ENCODE measurements around the gene ABCE1.

ABCE1 gene

DNA sequence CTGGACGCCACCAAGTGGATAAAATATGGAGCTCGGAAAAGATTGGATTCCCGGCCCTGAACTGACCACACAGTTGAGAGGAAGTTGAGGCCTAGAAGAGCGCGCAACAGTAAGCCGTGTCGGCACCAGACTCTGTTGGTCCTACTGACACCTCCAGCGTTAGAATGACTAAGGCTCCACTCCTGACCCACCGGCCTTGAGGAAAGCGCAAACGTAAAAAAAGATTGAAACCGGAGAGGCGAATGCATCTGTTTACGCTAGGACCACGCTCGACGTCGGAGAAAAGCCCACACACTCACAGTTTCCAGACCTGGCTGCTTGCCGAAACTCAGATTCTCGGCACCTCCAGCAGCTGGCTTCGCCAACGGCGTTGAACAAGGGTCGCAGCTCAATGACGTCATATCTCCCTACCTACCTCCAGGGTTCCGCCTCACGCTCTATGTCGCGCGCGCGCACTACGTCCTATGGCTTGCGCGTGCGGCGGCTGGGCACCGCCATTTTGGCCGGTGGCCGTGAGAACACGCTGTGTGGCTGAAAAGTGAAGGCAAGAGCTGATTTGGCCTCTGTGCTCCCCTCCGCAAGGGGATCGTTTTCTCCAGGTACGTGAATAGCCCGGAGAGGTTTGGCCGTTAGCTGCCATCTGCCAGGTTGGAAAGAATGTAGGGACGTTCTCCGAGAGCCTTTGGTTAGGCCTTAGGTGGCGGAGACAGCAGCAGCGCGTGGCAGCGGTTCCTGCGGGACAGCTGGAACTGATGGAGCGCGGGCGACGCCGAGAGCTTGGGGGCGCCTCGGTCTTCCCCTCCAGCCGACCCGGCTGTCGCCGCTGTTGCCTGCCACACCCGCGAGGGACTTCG lies at the start of gene ABCE1, which contains the start of gene ANAPC10:
TSS of gene ABCE1 (plus strand) at position 491 of the 854 bp plus-strand sequence. CDS start 6,102 bp downstream, outside the sequence.
TSS of gene ANAPC10 (minus strand) at position 376 of the 854 bp plus-strand sequence. CDS start 2,097 bp downstream, outside the sequence.
- DNase-seq: peak; percentile 93 to 96

DNA sequence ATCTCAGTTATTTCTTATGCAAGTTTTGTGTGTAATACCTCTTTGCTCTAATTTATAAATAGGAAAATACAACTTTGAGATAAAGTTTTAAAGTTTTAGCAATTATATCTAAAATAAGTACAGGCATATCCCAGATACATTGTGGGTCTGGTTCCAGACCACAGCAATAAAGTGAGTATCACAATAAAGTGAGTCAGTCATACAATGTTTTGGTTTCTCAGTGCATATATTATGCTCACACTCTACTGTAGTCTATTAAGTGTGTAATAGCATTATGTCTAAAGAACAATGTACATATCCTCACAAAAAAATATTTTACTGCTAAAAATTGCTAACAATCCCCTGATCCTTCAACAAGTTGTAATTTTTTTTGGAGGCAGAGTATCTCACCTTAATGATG lies 49.3 kb upstream of the ABCE1 start:
- DNase-seq: no peak

DNA sequence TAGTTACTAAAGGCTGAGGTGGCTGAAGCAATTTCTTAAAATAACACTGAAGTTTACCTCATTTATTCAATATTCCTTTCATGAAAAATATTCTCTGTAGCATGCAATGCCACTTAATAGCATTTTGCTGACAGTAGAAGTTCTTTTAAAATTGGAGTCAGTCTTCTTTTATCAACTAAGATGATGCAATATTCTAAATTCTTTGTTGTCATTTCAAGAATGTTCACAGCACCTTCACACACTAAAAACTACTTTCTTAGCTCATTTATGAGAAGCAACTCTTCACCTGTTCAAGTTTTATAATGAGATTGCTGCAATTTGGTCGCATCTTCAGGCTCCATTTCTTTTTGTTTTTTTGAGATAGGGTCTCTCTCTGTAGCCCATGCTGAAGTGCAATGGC lies 48.9 kb upstream of the ABCE1 start:
- DNase-seq: no peak

DNA sequence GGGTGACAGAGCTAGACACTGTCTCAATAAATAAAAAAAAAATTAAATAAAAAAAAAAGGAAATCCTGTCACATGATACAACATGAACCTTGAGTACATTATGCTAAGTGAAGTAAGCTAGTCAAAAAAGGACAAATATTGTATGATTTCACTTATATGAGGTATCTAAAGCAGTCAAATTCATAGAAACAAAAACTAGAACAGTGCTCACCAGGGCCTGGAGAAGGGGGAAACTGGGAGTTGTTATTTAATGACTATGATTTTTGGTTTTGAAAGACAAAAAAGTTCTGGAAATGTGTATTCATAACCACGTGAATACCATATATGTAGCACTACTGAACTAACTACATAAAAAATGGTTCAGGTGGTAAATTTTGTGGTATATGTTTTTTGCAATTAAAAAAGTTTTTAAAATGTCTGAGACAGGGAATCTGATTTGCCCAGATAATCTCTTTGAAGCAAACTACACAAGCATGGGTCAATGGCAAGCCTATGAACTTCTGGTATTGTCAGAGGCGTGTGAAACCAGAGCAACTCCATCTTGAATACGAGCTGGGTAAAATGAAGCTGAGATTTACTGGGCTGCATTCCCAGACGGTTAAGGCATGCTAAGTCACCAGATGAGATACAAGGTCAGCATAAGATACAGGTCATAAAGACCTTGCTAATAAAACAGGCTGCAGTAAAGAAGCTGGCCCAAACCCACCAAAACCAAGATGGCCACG lies 42.4 kb upstream of the ABCE1 start:
- no peak for DNase-seq

DNA sequence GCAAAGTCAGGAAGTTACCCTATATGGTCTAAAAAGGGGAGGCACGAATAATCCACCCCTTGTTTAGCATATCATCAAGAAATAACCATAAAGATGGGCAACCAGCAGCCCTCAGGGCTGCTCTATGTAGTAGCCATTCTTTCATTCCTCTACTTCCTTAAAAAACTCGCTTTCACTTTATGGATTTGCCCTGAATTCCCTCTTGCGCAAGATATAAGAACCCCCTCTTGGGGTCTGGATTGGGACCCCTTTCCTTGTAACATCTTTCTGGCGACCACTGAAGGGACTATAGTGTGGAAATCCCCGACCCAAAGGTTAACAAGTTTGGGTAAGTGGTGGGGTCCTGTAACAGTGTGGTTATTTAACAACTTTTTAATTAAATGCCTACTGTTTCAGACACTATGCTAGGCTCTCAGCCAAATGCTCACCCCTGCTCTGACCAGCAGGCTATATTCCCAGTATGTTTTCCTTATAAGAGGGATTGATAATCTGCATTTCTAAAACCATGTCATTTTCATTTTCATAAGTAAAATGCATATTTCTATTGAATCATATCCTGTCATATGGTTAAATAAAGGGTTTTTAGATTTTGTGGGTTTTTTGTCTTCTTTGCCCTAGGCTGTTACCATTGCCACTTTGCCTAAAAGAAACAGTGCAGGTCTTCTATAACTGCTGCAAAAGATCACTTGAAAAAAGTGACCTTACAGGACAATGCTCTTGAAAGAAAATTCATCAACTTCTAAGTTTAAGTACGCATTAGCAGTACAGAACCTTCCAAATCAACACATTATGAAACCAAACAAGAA lies 41.6 kb upstream of the ABCE1 start:
- DNase-seq: no peak

DNA sequence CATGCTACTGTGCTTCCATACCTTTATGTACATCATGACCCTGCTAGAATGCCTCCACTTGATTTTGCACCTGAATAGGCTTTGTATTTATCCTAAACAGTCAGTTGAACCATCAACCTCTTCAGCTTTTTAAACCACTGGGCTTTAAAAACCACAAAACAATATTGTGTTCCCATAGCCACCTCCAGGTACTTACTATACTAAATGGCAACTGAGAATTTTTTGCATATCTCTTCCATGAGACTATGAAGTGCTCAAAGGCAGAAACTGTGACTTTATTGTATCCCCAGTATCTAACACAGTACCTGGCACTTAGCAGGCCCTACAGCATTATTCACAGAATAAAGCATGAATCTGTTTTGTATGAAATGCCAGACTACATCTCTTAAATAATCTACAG lies 39.9 kb upstream of the ABCE1 start:
- DNase-seq: no peak

DNA sequence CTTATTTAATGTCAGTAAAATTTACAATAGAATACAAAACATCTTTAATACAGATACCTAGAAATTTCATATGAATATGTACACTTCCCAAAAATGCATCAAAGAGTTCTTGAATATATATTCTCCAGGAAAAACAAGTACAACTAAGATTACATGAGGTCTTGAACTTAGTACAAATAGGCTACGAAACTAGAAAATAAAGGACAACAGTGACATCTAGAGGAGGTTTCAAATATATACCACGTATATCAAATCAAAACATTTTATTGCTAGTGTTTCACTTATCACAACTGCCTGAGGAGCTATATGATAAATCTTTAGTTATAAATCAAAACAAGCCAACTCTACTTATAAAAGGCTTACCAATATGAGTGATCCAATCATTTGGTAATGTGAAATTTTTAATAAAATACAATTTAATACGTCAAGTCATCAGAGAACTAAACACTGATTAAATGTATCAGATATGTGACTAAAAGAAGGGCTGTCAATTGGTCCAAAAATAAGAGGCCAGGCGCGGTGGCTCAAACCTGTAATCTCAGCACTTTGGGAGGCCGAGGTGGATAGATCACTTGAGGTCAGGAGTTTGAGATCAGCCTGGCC lies 36.7 kb upstream of the ABCE1 start:
- DNase-seq: peak; percentile 73 to 74

DNA sequence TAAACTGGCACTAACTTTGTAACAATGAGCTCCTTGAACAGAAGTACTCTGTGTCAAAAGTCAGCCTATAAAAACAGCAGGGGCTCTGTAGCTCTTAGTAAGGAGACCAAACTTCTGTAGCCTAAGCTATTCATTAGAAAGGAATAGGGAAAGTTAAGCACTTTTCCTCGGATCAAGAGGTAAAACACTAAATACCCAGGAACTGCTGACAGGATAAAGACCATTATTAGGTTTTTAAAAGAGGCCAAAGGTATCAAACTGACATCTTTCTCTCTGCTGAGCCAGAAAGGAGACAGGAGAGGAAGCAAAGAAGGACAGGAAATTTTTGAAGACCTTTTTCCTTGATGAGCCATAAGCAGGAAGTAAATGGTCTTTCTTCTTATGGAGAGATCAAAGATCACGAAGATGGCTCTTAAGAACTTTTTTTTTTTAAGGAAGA lies 32.0 kb upstream of the ABCE1 start:
- DNase-seq: no peak

DNA sequence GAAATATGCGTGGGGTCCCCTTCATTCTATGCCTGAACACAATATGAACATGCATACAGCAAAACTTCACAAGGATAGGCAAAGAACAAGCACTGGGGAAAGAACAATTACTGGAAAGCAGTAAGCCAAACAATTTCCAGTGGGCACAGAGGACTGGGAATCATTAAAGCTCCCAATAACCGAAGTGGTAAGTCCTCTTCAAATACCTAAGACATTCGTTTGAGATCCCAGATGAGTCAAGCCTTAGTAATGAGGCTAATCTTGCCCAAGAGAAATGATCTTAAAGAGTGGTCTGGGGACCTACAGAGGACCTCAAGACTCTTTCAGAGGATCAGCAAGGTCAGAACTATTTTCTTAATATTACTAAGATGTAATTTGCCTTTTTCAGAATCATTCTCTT lies 28.8 kb upstream of the ABCE1 start:
- no peak for DNase-seq

DNA sequence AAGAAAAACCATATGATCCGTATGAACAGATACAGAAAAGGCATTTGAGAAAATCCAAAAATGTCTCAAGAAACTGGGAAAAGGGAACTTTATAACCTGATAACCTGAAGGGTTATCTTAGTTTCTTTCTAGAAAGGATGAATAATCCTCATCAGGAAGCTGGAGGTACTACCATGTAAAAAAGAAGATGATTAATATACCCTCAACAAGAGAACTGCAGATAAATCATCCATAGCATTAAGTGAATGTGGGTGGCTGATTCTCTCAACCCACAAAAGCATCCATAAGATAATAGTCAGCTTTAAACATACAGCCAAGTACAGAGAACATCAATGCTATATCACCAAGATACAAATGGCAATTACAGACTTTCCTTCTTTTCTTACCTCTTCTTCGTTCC lies 26.6 kb upstream of the ABCE1 start:
- DNase-seq: no peak

DNA sequence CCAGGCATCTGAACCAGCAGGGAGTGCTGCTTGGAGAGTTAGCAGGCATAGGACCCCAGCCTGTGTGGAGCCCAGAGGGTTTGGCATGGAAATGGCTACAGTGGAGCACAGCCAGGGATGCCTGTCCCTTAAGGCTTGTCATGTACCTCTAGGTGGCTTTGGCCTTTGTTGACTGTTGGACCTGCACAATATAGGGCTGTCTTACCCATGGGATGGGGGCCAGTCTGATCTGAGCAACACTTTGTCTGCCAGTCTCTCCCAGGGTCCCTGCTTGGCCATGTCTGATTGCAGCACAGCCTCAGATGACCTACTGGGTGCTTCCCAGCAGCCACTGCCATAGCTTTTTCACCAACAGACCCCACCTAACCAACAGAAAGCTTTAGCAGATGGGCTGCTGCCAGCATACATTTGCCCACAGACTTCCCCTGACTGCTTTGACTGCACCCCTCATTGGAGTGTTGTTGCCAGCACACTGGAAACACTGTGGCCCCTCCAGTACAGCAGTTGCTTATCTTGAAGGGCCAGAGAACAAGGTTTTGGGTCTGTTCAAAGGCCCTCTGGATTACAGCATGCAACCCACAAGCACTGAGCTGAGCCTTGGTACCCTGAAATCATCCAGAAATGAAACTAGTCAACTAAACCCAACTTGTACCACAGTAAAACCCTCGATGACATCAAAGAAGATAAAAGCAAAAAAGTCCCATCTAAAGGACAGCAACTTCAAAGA lies 22.2 kb upstream of the ABCE1 start:
- DNase-seq: no peak

DNA sequence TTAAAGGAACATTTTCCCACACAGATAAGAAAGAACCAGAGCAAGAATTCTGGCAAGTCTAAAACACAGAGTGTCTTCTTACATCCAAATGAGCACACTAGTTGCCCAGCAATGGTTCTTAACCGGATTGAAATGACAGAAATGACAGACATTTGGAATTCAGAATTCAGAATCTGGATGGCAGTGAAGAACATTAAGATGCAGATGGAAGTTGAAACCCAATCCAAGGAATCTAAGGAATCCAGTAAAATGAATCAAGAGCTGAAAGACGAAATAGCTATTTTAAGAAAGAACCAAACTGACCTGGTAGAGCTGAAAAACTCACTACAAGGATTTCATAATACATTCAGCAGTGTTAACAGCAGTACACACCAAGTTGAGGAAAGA lies 21.6 kb upstream of the ABCE1 start:
- no peak for DNase-seq

DNA sequence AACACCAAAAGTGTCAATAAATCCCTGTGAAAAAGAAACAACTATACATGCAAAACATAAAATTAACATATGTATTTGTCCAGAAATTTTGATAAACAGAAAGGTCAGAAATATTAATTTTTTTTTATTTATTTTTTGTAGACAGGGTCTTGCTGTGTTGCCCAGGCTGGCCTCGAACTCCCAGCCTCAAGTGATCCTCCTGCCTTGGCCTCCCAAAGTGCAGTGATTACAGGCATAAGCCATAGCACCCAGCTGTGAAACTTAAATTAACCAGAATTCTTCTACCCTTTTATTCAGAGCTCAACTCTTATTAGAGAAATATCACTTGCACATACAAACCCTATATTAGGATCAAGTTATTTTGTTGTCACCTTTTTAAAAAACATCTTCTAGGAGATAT lies 16.4 kb upstream of the ABCE1 start:
- no peak for DNase-seq

DNA sequence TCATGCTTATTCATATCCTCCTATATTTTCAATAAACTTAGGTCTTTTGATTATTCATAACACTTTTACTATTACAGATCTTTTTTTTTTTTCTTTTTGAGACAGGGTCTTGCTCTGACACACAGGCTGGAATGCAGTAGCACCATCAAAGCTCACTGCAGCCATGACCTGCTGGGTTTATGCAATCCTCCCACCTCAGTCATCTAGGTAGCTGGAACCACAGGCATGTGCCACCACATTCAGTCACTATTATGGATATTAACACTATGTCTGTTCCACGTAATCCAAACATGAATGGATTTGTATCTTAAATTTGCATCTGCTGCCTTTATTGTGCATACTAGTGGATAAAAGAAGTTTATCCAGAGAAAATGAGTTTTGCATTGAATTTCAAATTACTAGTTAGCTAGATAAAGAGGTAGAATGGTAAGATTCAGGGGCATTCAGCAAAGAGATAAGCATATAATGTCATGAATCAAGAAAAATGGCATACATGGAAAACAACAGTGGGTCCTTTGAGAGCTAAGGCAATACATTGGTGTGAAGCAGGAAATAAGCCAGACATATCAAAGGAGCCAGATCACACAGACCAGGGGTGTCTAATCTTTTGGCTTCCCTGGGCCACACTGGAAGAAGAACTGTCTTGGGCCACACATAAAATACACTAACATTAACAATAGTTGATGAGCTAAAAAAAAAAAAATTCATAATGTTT lies 14.1 kb upstream of the ABCE1 start:
- no peak for DNase-seq

DNA sequence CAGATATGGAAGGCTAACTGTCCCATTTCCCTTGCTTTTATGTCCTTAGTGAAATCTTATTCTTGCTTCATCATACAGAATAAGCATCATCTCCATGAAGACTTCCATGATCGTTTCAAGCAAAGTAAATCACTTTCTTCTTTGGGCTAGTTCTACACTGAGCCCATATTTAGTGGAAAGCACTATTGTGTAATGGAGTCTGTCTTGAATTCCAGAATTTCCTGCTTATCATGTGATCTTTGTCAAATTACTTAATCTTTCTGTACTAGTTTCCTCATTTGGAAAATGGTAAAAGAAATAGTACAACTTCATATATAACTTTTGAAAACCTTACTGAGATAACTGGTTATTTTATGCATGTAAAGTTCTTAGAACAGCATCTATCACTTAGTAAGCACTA lies 7.7 kb upstream of the ABCE1 start:
- DNase-seq: no peak

DNA sequence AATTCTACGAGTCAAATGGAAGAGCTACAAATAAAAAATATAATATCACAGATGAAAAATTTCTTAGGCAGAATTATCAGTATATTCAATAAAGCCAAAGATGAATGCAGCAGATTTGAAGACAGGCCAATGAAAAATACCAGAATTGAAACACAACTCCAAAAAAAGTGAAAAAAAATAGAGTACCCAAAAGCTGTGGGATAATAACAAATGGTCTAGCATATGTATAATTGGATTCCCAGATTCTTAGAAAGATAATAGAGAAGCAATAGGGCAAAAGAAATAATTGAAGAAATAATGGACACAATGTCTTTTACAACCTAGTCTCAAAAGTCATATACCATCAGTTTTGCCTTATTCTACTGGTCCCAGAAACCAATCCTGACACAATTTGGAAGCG lies 4.5 kb upstream of the ABCE1 start:
- no peak for DNase-seq

DNA sequence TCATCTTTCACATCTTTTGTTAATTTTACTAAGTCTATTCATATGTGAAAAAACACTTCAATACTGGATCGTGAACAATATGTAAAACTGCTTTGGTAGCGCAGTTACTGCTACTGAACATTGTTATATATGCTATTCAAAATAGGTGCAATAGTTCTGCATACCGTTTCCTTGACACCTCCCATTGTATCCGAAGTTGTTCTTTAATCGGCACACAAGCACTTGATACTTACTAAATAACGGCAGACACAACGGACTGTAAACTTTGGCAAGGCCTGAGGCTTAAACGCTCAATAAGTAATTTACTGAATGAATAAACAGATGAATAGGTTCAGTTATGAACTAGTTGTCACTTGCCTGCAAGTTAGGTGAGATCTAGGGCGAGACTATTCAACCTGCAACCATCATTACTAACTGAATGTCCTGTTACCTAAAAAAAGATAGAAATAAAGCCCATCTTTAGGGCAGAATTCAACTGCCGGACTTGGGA lies 735 bp upstream of the ABCE1 start:
- DNase-seq: peak in 1 of 2 experiments; percentile 7

DNA sequence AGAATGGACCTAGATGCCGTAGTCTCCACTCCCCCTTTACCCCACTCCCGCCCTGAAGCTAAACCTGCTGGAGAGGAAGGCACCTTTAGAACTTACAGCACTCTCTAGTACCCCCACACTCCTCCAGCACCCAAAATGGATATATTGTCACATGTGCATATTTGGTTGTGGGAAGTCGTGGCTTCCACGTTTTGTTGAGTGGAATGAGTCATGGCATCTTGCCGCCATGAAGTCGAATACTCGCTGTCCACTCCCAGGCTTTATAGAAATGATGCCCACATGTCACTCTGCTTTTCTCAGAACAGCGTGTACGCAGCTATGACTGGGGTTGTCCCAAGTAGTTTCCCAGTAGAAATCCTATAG lies 545 bp downstream of the ABCE1 start:
- peak; percentile 44 to 49 for DNase-seq

DNA sequence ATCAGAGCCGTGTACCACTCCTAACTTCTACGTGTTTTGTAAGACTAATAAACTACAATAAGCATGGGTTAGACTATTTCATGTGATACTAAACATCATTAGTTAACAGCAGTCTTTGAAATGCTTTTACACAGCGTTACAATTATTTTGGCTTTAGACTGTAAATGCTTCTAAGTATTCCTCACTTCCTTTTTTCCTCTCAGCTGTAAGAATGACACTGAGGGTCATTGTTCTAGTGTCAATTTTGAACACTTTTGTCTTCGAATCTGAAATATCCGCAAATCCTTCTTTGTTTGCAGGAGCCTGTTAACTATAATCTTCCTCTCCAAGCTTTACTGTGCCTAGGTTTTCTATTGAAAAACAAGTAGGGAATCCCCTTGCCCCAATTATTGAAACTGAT lies 1.5 kb downstream of the ABCE1 start:
- DNase-seq: peak; percentile 31 to 49

DNA sequence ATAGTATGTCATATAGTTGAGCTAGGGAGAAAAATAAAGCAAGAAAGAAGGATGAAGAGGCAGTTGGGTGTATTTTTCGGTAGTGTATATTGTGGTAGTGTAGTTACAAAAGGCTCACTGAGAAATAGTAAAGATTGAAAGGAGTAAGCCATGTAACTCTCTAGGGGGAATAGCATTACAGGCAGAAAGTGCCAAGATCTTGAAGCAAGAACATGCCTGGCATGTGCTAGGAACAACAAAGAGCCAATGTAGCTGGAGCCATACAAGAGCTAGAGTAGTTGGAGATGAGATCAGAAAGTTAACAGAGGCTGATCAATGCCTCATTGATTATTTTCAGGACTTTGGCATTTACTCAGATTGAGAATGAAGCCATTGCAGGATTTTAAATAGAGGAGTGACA lies 3.0 kb downstream of the ABCE1 start:
- no peak for DNase-seq

DNA sequence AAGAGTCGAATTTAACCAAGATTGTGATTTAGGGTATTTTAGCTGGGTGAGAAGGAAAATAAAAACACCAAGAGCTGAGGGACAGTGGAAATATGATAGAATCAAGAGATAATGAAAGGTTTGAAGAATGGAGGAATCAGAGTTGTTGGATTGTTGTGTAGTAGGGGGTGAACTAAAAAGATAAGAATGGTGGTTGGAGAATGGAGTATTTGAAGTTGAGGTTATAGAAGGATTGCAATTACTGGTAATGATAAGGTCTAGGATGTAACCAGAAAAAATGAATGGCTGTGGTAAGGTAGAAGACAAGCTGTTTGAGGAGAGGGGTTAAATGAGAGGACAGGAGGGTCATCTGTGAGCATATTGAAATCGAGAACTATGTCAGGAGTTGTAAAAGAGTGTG lies 4.5 kb downstream of the ABCE1 start:
- DNase-seq: no peak
